PC-9 (cell line): Measurements from ENCODE around the gene FHL1. TPM values are rescaled to one million over a fixed set of nuclear protein-coding genes. Genes with fewer than 3 reads are reported as not detected.

Experiments
- BruUV-seq: library from RNA; stranded (reverse); fragments of 400-500 nt; replicated peaks from 2 replicates; lab custom pipeline; 2021; lab: Mats Ljungman, UMichigan
- CTCF ChIA-PET: fragments of 300-600 bp; sonication (Branson Sonifier 250); formaldehyde crosslinking; loops from one replicate; lab custom pipeline; 2022; ENCODE audit warnings: antibody characterized with exemption; lab: Charles Lee
- POLR2A ChIA-PET: fragments of 300-600 bp; sonication (Branson Sonifier 250); formaldehyde crosslinking; loops from one replicate; lab custom pipeline; 2022; ENCODE audit warnings: antibody characterized with exemption; ENCODE audit not compliant: unreplicated experiment; lab: Charles Lee
- DNase-seq, 2 experiments: peaks; one replicate each; pipeline versions ENCODE4 v3.0.0 to v3.0.0-alpha.2; 2015 to 2022; ENCODE audit warnings: mixed read lengths in 1 of 2
- H2AFZ ChIP-seq: fragments of 200-600 bp; sonication (generic); 2 replicates; pipeline ENCODE4 v1.8.1; 2017; ENCODE audit warnings: antibody characterized with exemption
- H3F3A ChIP-seq: fragments of 200-600 bp; sonication (generic); 2 replicates; pipeline ENCODE4 v1.8.1; 2017; ENCODE audit warnings: antibody characterized with exemption, mild to moderate bottlenecking, low read depth; ENCODE audit not compliant: insufficient read depth
- H3K27ac ChIP-seq: fragments of 200-600 bp; sonication (generic); 2 replicates; pipeline ENCODE4 v1.6.1; 2016; ENCODE audit warnings: mixed run types
- H3K27me3 ChIP-seq: fragments of 200-600 bp; sonication (generic); 2 replicates; pipeline ENCODE4 v1.6.1; 2016; ENCODE audit warnings: low read depth, mixed run types; ENCODE audit not compliant: insufficient read depth
- H3K36me3 ChIP-seq: fragments of 200-600 bp; sonication (generic); 2 replicates; pipeline ENCODE4 v1.6.1; 2016; ENCODE audit warnings: low read depth, mixed run types
- H3K4me1 ChIP-seq: fragments of 200-600 bp; sonication (generic); replicated peaks from 2 replicates; pipeline ENCODE4 v1.6.1; 2016; ENCODE audit warnings: mixed run types; ENCODE audit not compliant: insufficient read depth
- H3K4me2 ChIP-seq: fragments of 200-600 bp; sonication (generic); 2 replicates; pipeline ENCODE4 v1.6.1; 2017; ENCODE audit warnings: mixed run types
- H3K4me3 ChIP-seq: fragments of 200-600 bp; sonication (generic); 2 replicates; pipeline ENCODE4 v1.6.1; 2016; ENCODE audit warnings: mixed run types
- H3K79me2 ChIP-seq: fragments of 200-600 bp; sonication (generic); 2 replicates; pipeline ENCODE4 v1.6.1; 2017; ENCODE audit warnings: low read depth, mixed run types
- H3K9me2 ChIP-seq: fragments of 200-600 bp; sonication (generic); 2 replicates; pipeline ENCODE4 v1.8.1; 2017; ENCODE audit warnings: mild to moderate bottlenecking; ENCODE audit not compliant: insufficient read depth
- H3K9me3 ChIP-seq: fragments of 200-600 bp; sonication (generic); 2 replicates; pipeline ENCODE4 v1.8.1; 2016; ENCODE audit warnings: low read depth; ENCODE audit not compliant: insufficient read depth
- H4K20me1 ChIP-seq: fragments of 200-600 bp; sonication (generic); 2 replicates; pipeline ENCODE4 v1.8.1; 2017; ENCODE audit not compliant: insufficient read depth
- CTCF ChIP-seq: fragments of 200-600 bp; sonication (generic); conservative IDR thresholded peaks from 2 replicates; pipeline ENCODE4 v1.6.1; 2017; ENCODE audit warnings: mixed run types, antibody characterized with exemption, mild to moderate bottlenecking, moderate library complexity
- EZH2 ChIP-seq: fragments of 200-600 bp; sonication (generic); IDR thresholded peaks from 2 replicates; pipeline ENCODE4 v1.8.0; 2017; ENCODE audit warnings: antibody characterized with exemption, low read depth
- intact Hi-C: fragments of 100-400 bp; cut with micrococcal nuclease; formaldehyde crosslinking; loops from one replicate; pipeline ENCODE4 v1.10.0; 2022; ENCODE audit not compliant: unreplicated experiment
- total RNA-seq: library from RNA; stranded (reverse); gene quantifications from 2 replicates; pipeline ENCODE4 v1.2.3, GENCODE V29; 2021

The FHL1 gene
- total RNA-seq, 1 experiment from 2014 or later: 0.65 TPM

DNA sequence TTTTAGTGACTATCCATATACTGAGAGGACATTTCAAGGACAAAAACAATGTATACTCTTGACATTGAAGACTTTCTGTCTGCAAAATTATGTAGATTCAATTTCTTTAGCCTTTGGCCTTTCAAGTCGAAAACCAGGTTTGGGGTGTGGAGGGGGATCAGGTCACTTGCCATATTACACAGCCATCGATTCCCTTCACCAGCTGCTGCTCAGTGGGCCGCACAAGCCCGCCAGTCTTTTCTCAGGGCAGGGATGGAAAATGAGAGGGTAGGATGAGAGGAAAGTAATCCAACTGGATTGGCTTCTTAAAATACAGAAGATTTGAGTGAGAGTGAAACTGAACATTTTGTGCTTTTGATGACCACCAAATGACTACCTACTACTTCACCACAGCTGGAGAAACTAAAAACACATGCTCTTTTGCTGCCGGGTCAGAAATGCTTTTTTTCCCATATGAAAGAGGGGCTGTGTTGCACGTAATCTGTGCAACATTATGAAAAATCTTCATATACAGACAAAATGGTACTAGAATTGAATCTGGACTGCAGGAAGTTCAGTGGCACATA is 51.4 kb downstream of the FHL1 start:
- Histone ChIP-seq H2AFZ (no peak overlapping the region), H3K27ac (no peak overlapping the region), H3K9me2 (no peaks in the 10 kb centered on the region), H3K9me3 (no peaks in the 10 kb centered on the region), H3F3A (0 out of 2 replicates have a peak, but pooled peaks cover 4% of the 10 kb centered on the region), H4K20me1 (no peaks in the 10 kb centered on the region), H3K79me2 (no peaks in the 10 kb centered on the region), H3K4me1 (peaks cover 19% of the 10 kb centered on the region), H3K36me3 (no peaks in the 10 kb centered on the region), H3K4me3 (no peak overlapping the region), H3K4me2 (no peak overlapping the region), H3K27me3 (no peaks in the 10 kb centered on the region)
- TF ChIP-seq EZH2 (no peak), CTCF (no peak)
- no peak for DNase-seq
- CTCF ChIA-PET: no interaction called here
- BruUV-seq: no TSS peak
- POLR2A ChIA-PET: no interaction called here
- intact Hi-C loops: no loop called here

DNA sequence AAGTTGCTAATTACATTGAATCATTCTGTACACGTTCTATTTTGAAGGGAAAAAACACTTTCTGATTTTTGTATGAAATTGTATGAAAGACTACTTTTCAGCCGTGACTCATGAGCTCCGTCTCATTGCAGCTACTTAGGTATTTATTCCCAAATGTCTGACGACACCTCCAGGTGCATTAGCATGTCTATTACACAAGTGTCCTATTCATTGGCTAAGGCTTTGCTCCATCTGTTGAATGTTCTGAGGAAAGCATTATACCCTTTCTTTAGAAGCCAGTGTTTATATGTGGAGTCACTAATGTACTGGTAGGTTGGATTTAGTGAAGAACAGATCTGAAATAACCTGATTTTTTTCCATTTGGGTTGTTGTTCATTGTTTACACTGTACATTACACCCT is 52.0 kb downstream of the FHL1 start:
- DNase-seq: no peak
- Histone ChIP-seq H3K4me3 (no peak overlapping the region), H2AFZ (no peak overlapping the region), H3K4me2 (no peak overlapping the region), H4K20me1 (no peaks in the 10 kb centered on the region), H3K36me3 (no peaks in the 10 kb centered on the region), H3K4me1 (peaks cover 25% of the 10 kb centered on the region), H3K27ac (no peak overlapping the region), H3K27me3 (no peaks in the 10 kb centered on the region), H3F3A (0 out of 2 replicates have a peak, but pooled peaks cover 4% of the 10 kb centered on the region), H3K9me3 (no peaks in the 10 kb centered on the region), H3K9me2 (no peaks in the 10 kb centered on the region), H3K79me2 (no peaks in the 10 kb centered on the region)
- ChIA-PET CTCF (no interaction called here), POLR2A (no interaction called here)
- intact Hi-C loops: no loop called here
- TF ChIP-seq EZH2 (no peak), CTCF (no peak)
- no TSS peak for BruUV-seq

DNA sequence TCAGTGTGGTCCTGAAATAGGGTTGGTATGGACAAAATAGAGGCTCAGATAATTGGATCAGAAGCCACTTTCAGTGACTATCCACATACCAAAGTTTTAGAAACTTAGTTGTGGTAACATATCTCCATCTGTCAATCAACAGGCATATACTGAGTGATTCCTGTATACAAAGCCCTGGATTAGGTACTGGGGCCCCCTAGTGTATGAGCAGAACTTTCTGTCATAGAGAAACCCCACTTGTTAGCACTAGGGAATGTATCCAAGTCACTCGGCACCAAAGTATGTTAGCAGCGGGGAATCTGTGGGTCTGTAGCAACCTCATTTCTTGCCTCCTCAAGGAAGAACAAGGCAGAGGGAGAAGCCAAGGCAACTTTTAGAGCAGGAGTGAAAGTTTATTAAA is 53.1 kb downstream of the FHL1 start:
- Histone ChIP-seq H3K36me3 (no peaks in the 10 kb centered on the region), H3K79me2 (no peaks in the 10 kb centered on the region), H3K4me3 (no peak overlapping the region), H3K9me3 (no peaks in the 10 kb centered on the region), H3K4me1 (peaks cover 36% of the 10 kb centered on the region), H3K27ac (no peak overlapping the region), H3K27me3 (no peaks in the 10 kb centered on the region), H3K4me2 (no peak overlapping the region), H3K9me2 (no peaks in the 10 kb centered on the region), H2AFZ (no peak overlapping the region), H3F3A (0 out of 2 replicates have a peak, but pooled peaks cover 4% of the 10 kb centered on the region), H4K20me1 (no peaks in the 10 kb centered on the region)
- no peak for TF ChIP-seq EZH2
- peak; percentile 70 for TF ChIP-seq CTCF
- POLR2A ChIA-PET: no interaction called here
- intact Hi-C loops: loop anchor here (5.0 kb wide), 1 partner anchor 173 kb away; no protein-coding TSS in a partner anchor
- BruUV-seq: no TSS peak
- CTCF ChIA-PET: no interaction called here
- peak in 1 of 2 experiments; percentile 62 for DNase-seq
